Thyroid gland (tissue), 4 donors: ENCODE results near the gene NHERF2.
A peak's percentile ranks its signal among the peaks of the same experiment; 100 is the strongest.

Source experiments
- POLR2A ChIP-seq, 2 donors: fragments of 450-650 bp; IDR thresholded peaks; one replicate each; pipeline ENCODE4 v1.6.1; 2017; ENCODE audit warnings: antibody characterized with exemption in 2 of 2, mild to moderate bottlenecking in 2 of 2, moderate library complexity in 1 of 2
- TF ChIP-seq, protein P1 (sequence below), 6 experiments: fragments of 200-600 bp in 3 of 6; fragments of 450-650 bp in 3 of 6; sonication (generic) in 3 of 6; IDR thresholded peaks; one replicate each; pipeline ENCODE4 v1.5.1; 2016 to 2019; ENCODE audit warnings: antibody characterized with exemption in 6 of 6, mild to moderate bottlenecking in 2 of 6, inconsistent platforms in 1 of 6, moderate library complexity in 1 of 6

- TF ChIP-seq, protein P1, sequence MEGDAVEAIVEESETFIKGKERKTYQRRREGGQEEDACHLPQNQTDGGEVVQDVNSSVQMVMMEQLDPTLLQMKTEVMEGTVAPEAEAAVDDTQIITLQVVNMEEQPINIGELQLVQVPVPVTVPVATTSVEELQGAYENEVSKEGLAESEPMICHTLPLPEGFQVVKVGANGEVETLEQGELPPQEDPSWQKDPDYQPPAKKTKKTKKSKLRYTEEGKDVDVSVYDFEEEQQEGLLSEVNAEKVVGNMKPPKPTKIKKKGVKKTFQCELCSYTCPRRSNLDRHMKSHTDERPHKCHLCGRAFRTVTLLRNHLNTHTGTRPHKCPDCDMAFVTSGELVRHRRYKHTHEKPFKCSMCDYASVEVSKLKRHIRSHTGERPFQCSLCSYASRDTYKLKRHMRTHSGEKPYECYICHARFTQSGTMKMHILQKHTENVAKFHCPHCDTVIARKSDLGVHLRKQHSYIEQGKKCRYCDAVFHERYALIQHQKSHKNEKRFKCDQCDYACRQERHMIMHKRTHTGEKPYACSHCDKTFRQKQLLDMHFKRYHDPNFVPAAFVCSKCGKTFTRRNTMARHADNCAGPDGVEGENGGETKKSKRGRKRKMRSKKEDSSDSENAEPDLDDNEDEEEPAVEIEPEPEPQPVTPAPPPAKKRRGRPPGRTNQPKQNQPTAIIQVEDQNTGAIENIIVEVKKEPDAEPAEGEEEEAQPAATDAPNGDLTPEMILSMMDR (IDR thresholded peaks at IDR 0.05), result no peak
- peak in 1 of 2 donors; percentile 14 for TF ChIP-seq POLR2A (IDR thresholded peaks at IDR 0.05)
Observed at GRCh38 chr16:1991948-1992703, 34.6 kb upstream of the NHERF2 start.
